Measurements from ENCODE around the gene CEP104. TPM values are rescaled to one million over a fixed set of nuclear protein-coding genes. Genes with fewer than 3 reads are reported as not detected.
A peak's percentile ranks its signal among the peaks of the same experiment; 100 is the strongest.

CEP104 gene
- total RNA-seq, 1 donor from 2014 or later = 27.5 TPM

DNA sequence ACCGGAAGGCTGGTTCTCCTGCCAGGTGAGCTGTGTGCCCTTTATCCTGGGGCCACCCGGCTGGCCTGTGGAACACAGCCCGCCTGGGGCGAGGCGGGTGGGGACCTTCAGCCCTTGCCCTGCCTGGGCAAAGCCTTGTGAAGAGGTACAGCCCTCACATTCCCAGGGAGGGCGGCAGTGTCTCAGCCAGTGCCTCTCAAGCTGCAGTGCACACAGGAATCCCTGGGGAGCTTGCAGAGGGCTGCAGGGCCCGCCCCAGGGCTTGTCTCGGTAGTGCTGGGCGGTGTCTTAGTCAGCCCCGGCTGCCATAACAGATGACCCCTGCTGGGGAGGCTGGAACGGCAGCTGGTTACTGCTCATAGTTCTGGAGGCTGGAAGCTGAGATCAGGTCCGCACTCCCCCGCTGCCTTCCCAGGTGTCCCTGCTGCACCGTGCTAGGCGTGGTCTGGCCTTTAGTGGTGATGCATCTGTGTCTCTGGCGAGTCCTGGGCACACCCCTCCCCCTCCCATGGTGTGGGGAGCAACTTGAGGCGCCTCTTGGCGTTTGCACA, 12.8 kb upstream of the CEP104 start:
- peak; percentile 93 for ATAC-seq
- DNase-seq (ENCODE audit: low spot score) = peak; percentile 63

DNA sequence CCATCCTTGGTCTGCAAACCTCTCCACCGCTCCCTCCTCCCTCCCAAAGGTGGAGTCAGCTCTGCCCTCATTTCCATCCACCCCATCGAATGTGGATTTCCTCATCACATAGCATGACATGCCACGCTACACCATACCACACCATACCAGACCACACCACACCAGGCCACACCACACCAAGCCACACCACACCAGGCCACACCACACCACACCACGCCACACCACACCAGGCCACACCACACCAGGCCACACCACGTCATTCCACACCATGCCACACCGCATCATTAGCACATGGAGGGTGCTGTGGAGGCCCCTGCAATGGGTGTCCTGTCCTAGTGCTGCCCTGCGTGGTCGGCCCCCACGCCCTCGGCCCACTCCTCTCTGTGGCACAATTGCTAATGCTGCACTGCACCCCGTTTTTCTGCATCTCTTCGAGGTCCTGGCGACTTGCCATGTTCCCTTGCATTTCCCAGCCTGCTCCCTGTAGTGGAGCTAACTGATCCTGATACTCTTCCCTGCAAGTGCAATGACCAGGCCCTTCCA, 11.5 kb upstream of the CEP104 start:
- ATAC-seq (no peak), DNase-seq (ENCODE audit: low spot score) (no peak)

DNA sequence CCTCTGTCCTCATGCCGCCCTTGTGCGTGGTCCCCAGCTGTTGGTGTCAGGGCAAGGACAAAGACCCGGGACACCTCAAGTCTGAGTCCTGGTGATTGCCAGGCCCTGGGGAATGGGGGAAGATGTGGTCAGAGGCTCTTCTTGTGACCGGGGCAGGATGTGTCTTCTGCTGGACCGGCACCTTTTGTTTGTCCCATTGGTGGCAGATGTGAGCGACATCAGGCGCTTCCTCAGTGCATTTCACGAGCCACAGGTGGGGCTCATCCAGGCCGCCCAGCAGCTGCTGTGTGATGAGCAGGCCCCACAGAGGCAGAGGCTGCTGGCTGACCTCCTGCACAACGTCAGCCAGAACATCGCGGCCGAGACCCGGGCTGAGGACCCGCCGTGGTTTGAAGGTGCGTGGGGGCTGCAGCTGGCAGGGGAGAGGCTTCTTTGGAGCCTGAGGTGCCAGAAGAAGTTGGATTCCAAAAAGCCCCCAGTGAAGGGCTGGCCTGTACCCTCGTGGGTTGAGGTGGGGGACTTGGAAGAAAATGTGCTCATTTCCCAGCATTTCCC, 8.7 kb upstream of the CEP104 start:
- ATAC-seq (no peak), DNase-seq (ENCODE audit: low spot score) (no peak)

DNA sequence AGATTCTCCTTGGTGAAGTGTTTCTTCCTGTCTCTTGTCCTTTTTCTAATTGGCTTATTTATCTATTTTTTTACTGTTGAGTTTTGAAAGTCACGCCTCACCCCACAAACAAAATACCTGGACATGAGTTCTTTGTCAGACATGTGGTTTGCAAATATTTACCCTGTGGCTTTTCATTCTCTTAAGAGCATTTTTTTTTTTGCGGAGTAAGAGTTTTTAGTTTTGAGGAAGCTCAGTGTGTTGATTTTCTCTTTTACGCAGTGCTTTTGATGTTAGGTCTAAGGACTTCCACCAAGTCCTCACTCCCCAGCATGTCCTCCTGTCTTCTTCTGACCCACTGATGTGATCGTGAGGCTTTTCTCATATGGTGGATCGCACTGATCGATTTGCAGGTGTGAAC, 7.9 kb upstream of the CEP104 start:
- DNase-seq (ENCODE audit: low spot score) (no peak), ATAC-seq (no peak)

DNA sequence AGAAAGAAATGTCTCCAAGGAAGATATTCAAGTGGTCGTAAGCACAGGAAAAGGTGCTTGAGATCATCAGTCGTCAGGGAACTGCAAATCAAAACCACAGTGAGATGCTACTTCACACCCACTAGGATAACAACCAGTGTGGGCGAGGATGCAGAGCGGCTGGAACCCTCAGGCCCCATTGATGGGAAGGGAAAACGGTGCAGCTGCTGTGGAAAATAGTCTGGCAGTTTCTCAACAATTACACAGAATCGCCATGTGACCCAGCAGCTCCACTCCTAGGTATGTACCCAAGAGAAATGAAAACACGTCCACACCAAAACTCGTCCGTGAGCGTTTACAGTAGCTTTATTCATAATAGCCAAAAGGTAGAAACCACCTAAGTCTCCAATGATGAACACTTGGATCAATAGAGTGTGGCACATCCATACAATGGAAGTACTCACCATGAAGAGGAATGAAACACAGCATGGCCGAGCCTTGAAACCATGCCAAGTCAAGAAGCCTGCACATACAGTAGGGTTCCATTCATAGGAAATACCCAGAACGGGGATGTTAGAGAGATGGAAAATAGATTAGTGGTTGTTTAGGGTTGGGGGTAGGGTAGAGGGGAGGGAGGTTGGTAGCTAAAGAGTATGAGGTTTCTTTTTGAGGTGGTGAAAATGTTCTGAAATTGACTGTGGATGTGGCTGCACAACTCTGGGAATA, 6.4 kb upstream of the CEP104 start:
- ATAC-seq (no peak), DNase-seq (ENCODE audit: low spot score) (no peak)

DNA sequence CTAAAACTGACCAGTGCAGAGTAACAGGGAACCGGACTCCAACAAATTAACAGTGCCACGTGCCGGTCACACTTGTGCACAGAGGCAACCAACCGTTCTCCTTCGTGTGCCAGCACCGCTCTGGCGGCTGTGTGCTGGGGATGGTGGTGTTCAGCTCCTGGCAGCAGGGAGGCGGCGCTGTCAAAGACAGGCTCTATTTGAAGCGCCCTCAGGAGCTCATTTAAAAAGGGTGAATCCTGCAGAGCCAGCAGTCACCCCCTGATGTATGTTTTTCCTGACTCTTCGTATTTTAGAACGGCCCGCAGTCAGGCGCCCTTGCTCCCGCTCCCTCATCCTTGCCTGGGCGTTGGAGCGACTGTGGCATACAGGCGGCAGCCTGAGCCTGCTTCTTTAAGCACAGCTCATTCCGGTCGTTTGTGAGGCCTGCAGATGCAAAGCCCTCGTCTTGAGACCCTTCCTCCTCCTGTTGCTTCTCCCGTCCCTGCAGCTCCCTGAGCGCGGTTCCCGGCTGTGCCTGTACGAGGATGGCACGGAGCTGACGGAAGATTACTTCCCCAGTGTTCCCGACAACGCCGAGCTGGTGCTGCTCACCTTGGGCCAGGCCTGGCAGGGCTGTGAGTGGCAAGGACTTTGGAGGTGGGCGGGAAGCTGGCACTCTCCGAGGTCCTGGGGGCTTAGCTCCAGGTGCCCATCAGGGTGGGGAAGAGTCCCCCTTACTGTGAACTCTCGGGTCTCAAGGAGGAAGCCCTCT, 1.4 kb upstream of the CEP104 start:
- peak; percentile 54 for DNase-seq (ENCODE audit: low spot score)
- ATAC-seq = peak; percentile 15

DNA sequence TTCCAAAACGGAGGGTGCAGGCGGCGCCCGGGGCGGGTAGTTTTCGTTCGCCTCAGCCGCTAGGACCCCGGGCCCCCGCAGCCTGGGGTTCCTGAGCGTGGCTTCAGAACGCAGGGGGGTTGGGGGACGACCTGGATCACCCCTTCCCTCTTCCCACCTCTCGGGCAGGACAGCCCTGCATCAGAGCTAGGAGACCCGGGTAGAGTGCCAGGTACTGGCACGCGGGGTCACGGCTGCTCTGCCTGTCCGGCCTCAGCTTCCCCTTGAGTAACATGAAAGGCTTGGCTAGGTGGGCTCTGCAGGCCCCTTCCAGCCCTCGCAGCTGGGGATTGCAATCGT, 749 bp upstream of the CEP104 start:
- no peak for DNase-seq (ENCODE audit: low spot score)
- peak; percentile 15 for ATAC-seq

DNA sequence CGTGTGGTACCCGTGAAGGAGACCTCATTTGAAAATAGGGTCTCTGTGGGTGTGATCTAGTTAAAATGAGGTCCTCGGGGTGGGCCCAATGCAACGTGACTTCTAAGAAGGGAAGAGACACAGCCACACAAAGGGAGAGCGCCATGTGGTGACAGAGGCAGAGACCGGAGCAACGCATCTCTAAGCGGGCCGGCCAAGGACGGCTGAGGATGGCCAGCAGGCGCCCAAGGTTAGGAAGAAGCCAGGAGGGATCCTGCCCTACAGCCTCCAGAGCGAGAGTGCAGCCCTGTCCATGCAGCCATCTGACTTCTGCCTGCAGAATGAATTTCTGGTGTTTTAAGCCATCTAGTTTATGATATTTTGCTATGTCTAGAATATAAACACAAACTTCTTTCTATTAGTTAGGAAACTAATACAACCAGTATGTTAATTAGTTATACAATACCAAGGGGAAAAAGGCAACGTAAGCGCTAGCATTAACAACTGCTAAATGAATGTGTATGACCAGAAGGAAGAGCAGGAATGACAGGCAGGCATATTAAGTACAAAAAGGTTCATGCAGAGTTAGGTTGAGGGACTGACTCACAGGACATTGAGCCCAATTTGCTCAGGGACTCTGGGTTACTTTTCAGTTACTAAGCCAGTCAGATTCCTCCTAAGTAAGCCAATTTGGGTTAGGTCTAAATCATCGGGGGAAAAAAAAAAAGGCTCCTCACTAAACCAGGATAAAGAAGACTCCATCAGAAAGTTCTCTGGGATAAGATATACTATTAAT, 4.1 kb downstream of the CEP104 start:
- no peak for DNase-seq (ENCODE audit: low spot score)
- no peak for ATAC-seq

DNA sequence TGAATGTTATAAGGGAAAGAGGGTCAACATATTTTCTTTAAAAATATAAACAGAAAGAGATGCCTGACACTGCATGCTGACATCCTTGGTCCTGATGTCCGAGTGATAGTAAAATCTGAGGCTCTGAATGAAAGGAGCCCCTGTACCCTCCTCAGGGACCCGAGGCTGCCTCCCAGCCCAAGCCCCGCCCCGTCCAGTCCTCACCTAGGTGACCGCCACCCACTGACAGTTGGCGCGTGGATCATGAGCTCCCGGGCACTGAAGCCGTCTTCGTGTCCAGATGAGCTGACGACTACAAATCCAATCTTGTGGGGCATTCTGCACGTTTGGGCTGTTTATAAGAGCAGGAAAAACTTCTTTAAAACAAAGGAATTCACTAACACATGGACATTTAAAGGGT, 4.9 kb downstream of the CEP104 start:
- ATAC-seq = no peak

DNA sequence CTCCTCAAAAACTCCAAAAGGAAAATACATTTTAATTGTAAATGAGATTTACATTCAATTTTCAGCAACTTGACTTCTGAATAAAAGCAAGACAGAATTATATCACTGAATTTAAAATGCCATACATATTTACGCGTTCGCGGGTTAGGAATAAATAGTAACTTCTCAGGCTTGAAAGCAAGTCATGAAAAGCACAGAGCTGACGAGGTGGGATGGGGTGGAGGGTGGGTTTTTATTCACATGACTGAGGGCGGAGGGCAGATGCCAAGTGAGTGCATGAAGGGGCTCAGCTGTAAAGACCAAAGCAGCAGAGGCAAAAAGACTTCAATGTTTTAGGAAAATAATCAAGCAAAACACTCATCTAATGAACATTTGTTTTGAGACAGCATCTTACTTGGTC, 5.7 kb downstream of the CEP104 start:
- DNase-seq (ENCODE audit: low spot score) = no peak

More for the DNA sequence above, 4.9 kb downstream of the CEP104 start:
- no peak for DNase-seq (ENCODE audit: low spot score)

DNA sequence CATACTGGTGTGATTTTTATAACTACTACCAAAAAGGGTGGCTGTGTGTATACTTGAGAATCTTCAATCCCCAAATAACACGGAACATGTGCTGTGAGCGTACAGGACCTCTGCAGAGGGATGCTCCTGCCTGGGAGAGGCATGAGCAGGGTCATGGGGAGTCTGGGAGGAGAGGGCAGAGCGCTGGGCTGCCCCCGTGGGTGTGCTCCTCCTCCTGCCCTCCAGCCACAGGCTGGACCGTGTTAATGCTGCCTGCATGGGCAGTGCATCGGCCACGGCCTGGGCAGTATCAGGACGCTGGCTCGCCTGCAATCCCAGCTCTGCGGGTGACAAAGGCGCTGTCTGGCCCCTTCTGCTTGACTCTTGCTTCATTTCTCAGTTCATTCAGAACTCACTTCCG, 6.2 kb downstream of the CEP104 start:
- DNase-seq (ENCODE audit: low spot score) = no peak
- ATAC-seq = no peak

More for the DNA sequence above, 5.7 kb downstream of the CEP104 start:
- no peak for ATAC-seq

DNA sequence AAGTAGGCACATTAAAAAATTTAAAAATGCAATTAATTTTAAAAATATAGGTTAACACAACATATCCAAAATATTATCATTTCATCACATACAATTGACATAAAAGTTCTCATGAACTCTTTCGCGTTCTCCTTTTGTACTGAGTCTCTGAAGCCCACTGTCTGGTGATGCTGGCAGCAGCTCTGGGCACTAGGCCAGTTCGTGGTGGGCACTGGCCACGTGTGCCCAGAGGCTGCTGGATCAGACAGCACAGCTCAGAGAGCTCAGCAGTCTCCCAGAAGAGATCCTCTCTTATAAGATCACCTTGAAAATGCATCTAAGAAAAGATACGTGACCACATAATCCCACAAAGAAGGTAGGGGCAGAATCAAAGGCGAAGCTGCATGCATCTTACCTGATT, 9.9 kb downstream of the CEP104 start:
- DNase-seq (ENCODE audit: low spot score) (no peak), ATAC-seq (no peak)

DNA sequence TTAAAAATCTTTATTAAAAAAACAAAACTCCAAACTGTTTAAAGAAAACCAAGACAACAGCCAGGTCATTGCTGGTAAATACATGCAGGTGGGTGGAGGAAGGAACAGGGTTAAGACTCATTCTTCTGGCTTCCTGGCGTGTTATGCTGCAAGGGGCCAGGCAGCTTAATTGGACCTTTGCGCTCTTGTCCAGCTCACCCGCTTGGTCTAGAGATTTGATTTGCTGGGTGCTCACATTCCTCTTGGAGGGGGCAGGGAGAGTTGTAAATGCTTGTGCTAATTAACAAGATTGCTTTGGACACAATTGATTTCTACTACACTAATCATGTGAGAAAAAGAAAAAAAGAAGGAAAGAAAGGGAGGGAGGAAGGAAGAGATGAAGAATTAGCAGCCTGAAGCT, 10.5 kb downstream of the CEP104 start:
- ATAC-seq (no peak), DNase-seq (ENCODE audit: low spot score) (no peak)

DNA sequence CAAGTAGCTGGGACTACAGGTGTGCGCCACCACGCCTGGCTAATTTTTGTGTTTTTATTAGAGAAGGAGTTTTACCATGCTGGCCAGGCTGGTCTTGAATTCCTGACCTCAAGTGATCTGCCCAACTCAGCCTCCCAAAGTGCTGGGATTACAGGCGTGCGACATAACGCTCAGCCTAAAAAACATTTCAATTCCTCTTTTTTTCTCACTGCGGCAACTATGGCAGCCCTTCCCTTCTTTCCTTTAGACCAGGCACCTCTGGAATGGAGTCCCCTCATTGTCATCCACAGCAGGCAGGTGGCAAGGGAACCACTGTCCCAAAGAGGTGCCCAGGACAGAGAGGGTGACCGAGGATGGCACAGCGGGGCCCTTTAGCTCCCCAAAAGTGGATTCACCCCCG, 14.1 kb downstream of the CEP104 start:
- ATAC-seq = no peak
- no peak for DNase-seq (ENCODE audit: low spot score)

DNA sequence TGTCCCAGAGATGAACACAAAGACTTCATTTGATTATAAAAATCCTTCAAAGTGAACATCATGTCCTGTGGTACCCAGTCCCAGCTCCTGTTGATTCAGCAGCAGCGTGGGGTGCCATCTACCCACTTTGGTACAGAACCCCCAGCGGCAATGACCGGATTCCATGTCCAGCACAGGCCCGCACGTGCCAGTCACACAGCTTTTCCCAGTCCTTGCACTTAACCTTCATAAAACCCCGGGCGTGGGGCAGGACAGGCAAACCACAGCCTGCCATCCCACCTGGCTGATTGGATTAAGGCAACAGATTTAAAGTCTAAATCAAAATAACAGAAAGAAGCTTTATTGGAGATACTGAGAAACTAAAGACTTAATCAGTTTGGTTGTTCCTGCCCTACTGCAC, 15.5 kb downstream of the CEP104 start:
- ATAC-seq (no peak), DNase-seq (ENCODE audit: low spot score) (no peak)

DNA sequence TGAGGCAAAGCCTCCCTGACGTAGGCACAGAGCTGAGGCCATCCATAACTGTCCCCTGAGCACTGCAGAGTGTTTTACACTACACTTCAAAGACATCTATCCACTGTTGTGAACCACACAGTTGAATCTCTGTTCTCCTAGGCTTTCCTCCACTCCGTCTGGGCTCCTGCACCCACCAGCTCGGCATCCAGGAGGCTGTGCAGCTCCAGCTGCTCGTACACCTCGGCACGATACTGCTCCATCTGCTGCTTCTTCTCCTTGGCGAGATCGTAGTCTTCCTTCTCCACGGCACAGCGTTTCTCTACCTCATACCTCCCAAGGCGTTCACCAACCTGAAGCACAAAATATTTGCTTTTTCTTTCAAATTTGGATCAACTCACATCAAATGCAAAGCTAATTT, 18.2 kb downstream of the CEP104 start:
- ATAC-seq (no peak), DNase-seq (ENCODE audit: low spot score) (no peak)

DNA sequence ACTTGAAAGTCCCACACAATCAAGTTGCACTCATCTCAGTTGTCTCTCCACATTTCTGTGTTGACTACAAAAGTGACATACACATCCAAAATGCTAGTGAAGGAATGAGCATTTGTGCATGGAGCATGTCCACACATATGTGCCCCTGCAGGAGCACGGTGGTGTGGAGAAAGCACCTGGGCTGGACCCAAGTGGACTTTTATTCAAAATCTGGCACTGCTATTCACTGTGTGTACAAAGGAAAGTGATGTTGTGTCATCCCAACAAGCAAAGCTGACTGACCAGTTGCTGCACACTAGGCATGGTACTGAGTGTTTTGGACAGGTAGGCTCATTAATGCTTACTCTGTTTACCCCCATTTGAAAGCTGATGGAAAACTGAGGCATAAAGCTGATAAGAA, 19.3 kb downstream of the CEP104 start:
- no peak for DNase-seq (ENCODE audit: low spot score)
- peak; percentile 72 for ATAC-seq

DNA sequence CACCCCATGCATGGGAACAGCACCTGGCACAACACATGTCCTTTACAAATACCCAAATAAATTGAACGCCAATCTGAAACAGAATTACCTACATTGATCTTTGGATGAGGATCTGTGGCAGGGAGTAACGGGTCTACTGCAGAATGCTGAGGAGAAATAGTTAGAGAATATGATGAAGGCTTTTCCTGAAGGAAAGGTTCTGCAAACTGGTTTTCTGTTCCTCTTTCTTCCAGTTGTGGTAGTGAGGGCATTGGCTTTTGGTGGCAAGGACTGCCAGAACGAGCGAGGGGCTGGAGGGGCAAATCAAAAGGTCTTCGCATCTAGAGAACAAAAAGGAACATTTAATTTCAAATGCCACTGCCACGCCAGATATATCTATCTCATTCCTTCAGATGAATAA, 19.8 kb downstream of the CEP104 start:
- no peak for ATAC-seq

DNA sequence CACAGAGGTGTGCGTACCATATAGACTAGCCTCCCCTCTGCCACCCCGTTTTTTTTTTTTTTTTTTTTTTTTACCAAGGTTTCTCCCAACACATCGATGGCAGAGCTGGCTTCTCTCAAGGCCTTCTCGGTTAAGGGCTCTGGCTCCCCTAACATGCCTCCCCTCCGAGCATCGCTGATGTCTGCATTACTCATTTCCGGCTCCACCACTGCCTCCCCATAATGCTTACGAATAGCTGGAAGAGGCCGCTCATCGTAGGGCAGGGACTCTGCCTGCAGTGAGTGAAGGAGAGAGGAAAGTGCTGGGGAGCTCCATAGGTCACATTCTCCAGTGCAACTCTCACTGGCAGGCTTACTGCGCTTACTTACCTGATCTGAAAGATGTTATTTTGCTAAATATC, 20.6 kb downstream of the CEP104 start:
- ATAC-seq (no peak), DNase-seq (ENCODE audit: low spot score) (no peak)

More for the DNA sequence above, 19.8 kb downstream of the CEP104 start:
- no peak for DNase-seq (ENCODE audit: low spot score)

DNA sequence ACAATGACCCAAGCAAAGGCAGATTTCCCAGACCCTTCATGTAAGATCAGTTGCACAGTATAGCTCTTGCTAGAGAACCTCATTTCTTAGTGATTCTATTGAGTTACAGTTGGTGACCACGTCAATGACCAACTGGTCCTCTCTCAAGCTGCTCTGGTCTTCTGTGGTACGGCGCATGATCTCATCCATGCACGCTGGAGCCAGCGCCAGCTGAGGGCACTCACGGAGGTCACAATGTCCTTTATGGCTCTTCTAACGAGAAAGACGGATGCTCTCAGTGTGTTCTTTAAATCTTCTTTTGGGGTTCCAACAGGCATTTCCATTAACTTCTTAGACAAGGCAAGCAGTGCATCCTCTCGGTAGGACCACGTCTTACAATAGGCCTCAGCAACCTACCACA, 22.3 kb downstream of the CEP104 start:
- ATAC-seq = no peak
- no peak for DNase-seq (ENCODE audit: low spot score)

DNA sequence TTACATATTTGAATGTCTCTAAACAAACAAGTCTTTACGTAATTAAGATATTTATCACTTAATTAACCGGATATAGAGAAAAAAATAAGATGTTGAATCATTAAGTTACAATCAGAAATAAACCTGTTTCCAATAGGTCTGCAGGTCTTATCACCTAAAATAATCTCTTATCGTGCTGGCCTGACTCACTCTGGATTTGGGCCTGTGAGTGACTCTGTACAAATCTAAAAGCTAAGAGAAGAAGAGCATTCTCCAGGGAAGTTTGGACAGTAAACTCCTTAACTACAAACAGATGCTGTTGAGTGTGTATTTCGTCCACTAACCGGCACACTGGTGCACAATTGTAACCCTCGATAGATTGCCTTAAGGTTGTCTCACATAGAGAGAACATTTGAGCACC, 25.3 kb downstream of the CEP104 start:
- no peak for ATAC-seq
- DNase-seq (ENCODE audit: low spot score) = no peak

Data from left lobe of liver (tissue), 2 donors.